ENCODE results near the gene PJVK. TPM values are rescaled to one million over a fixed set of nuclear protein-coding genes. Genes with fewer than 3 reads are reported as not detected.

Gene PJVK
- total and polyA plus RNA-seq, 9 of the 15 experiments (the other 6 are each of a cell fraction or from before 2014, with no cell fraction given) = 0.11 to 1.5 (median 0.73) TPM

DNA sequence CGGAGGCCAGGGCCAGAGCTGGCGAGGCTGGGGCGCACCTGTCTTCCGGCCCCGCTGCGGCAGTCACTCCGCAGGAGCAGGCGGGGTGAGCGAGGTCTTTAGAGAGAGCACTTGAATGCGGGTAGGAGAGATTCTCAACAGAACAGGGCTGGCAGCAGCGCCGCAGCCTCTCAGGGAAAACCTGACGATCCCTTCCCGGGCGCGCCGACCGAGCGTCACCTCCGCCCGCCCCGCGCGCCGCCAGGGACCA is 729 bp upstream of the PJVK start (continued):
- no peak for TF ChIP-seq NR2F6 (CRISPR knock-in tag; IDR thresholded peaks at IDR 0.05)
- TF ChIP-seq NKRF (IDR thresholded peaks at IDR 0.05; ENCODE audit: borderline replicate concordance) = no peak
- TF ChIP-seq ZNF778 (CRISPR knock-in tag; IDR thresholded peaks at IDR 0.05) = no peak
- no peak for TF ChIP-seq HNRNPK (IDR thresholded peaks at IDR 0.05; ENCODE audit: low read depth, low read length, poor library complexity, severe bottlenecking)
- TF ChIP-seq ZBED1 (IDR thresholded peaks at IDR 0.05) = peak; percentile 19; the same call in 1 of the 2 replicates
- no peak; the same call in 1 of the 2 replicates for TF ChIP-seq ETS1 (conservative IDR thresholded peaks at IDR 0.05; ENCODE audit: control insufficient read depth, low read depth, low read length)
- TF ChIP-seq PURB (CRISPR knock-in tag; IDR thresholded peaks at IDR 0.05; ENCODE audit: low read depth) = no peak
- TF ChIP-seq, protein P1, sequence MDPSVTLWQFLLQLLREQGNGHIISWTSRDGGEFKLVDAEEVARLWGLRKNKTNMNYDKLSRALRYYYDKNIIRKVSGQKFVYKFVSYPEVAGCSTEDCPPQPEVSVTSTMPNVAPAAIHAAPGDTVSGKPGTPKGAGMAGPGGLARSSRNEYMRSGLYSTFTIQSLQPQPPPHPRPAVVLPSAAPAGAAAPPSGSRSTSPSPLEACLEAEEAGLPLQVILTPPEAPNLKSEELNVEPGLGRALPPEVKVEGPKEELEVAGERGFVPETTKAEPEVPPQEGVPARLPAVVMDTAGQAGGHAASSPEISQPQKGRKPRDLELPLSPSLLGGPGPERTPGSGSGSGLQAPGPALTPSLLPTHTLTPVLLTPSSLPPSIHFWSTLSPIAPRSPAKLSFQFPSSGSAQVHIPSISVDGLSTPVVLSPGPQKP (CRISPR knock-in tag; IDR thresholded peaks at IDR 0.05) = no peak
- TF ChIP-seq, protein P2, sequence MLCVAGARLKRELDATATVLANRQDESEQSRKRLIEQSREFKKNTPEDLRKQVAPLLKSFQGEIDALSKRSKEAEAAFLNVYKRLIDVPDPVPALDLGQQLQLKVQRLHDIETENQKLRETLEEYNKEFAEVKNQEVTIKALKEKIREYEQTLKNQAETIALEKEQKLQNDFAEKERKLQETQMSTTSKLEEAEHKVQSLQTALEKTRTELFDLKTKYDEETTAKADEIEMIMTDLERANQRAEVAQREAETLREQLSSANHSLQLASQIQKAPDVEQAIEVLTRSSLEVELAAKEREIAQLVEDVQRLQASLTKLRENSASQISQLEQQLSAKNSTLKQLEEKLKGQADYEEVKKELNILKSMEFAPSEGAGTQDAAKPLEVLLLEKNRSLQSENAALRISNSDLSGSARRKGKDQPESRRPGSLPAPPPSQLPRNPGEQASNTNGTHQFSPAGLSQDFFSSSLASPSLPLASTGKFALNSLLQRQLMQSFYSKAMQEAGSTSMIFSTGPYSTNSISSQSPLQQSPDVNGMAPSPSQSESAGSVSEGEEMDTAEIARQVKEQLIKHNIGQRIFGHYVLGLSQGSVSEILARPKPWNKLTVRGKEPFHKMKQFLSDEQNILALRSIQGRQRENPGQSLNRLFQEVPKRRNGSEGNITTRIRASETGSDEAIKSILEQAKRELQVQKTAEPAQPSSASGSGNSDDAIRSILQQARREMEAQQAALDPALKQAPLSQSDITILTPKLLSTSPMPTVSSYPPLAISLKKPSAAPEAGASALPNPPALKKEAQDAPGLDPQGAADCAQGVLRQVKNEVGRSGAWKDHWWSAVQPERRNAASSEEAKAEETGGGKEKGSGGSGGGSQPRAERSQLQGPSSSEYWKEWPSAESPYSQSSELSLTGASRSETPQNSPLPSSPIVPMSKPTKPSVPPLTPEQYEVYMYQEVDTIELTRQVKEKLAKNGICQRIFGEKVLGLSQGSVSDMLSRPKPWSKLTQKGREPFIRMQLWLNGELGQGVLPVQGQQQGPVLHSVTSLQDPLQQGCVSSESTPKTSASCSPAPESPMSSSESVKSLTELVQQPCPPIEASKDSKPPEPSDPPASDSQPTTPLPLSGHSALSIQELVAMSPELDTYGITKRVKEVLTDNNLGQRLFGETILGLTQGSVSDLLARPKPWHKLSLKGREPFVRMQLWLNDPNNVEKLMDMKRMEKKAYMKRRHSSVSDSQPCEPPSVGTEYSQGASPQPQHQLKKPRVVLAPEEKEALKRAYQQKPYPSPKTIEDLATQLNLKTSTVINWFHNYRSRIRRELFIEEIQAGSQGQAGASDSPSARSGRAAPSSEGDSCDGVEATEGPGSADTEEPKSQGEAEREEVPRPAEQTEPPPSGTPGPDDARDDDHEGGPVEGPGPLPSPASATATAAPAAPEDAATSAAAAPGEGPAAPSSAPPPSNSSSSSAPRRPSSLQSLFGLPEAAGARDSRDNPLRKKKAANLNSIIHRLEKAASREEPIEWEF (CRISPR knock-in tag; IDR thresholded peaks at IDR 0.05) = no peak
- TF ChIP-seq ZNF124 (CRISPR knock-in tag; IDR thresholded peaks at IDR 0.05) = no peak
- TF ChIP-seq TAF9B (IDR thresholded peaks at IDR 0.05; ENCODE audit: partially characterized antibody) = no peak
- no peak for TF ChIP-seq SNRNP70 (optimal IDR thresholded peaks at IDR 0.05; ENCODE audit: low read depth, low read length)
- no peak for TF ChIP-seq WHSC1 (IDR thresholded peaks at IDR 0.05; ENCODE audit: low read length)
- TF ChIP-seq ZNF184 (CRISPR knock-in tag; IDR thresholded peaks at IDR 0.05) = no peak
- no peak for TF ChIP-seq RBM25 (IDR thresholded peaks at IDR 0.05; ENCODE audit: low read depth, low read length, severe bottlenecking)
- TF ChIP-seq NFE2 (IDR thresholded peaks at IDR 0.05; ENCODE audit: low read depth) = peak; percentile 24; the same call in 1 of the 2 replicates
- no peak for TF ChIP-seq DNMT1 (IDR thresholded peaks at IDR 0.05)
- TF ChIP-seq GTF2F1 (IDR thresholded peaks at IDR 0.05; ENCODE audit: low read depth, low read length) = 0 out of 2 replicates have a peak, but pooled peaks have one; percentile 28
- no peak for TF ChIP-seq MAZ (CRISPR knock-in tag; conservative IDR thresholded peaks at IDR 0.05 in 1 of 2, IDR thresholded peaks at IDR 0.05 in 1 of 2)
- TF ChIP-seq EP400 (IDR thresholded peaks at IDR 0.05) = peak; percentile 19
- TF ChIP-seq MEIS2 (IDR thresholded peaks at IDR 0.05; ENCODE audit: partially characterized antibody) = no peak
- TF ChIP-seq ESRRB (CRISPR knock-in tag; IDR thresholded peaks at IDR 0.05; ENCODE audit: borderline replicate concordance) = no peak

Measured in K562 (cell line).